Activated CD4-positive, alpha-beta memory T cell treated with anti-CD3 and anti-CD28 coated beads for 36 hours (primary cell): Measurements from ENCODE around the gene CBR4. TPM values are rescaled to one million over a fixed set of nuclear protein-coding genes. Genes with fewer than 3 reads are reported as not detected.

Source experiments
- CTCF ChIA-PET: fragments of 350-600 bp; sonication (Branson Sonifier 250); formaldehyde crosslinking; loops from one replicate; lab custom pipeline; 2021; ENCODE audit warnings: antibody characterized with exemption, inconsistent platforms; lab: Charles Lee
- POLR2A ChIA-PET: fragments of 350-600 bp; sonication (Branson Sonifier 250); formaldehyde crosslinking; loops from one replicate; lab custom pipeline; 2021; ENCODE audit warnings: antibody characterized with exemption; lab: Charles Lee
- DNase-seq: peaks from one replicate; pipeline ENCODE4 v3.0.0-alpha.2; 2020
- H3K27ac Mint-ChIP-seq: one replicate; pipeline ENCODE4 v1.8.0; 2021; ENCODE audit warnings: mixed read lengths
- H3K27me3 Mint-ChIP-seq: one replicate; pipeline ENCODE4 v1.8.0; 2021; ENCODE audit warnings: mixed read lengths
- H3K36me3 Mint-ChIP-seq: one replicate; pipeline ENCODE4 v1.8.0; 2021; ENCODE audit warnings: mixed read lengths
- H3K4me1 Mint-ChIP-seq: one replicate; pipeline ENCODE4 v1.8.0; 2021; ENCODE audit warnings: low read depth, mixed read lengths
- H3K4me3 Mint-ChIP-seq: one replicate; pipeline ENCODE4 v1.8.0; 2021; ENCODE audit warnings: mild to moderate bottlenecking, mixed read lengths
- H3K9me3 Mint-ChIP-seq: one replicate; pipeline ENCODE4 v1.8.0; 2021; ENCODE audit warnings: mixed read lengths
- intact Hi-C: fragments of 100-400 bp; cut with micrococcal nuclease; formaldehyde crosslinking; loops from one replicate; pipeline ENCODE4 v1.15.1; 2023
- total RNA-seq, 2 experiments: library from RNA; stranded (reverse); gene quantifications; one replicate each; pipeline ENCODE4 v1.2.3, GENCODE V29; 2021

CBR4 gene
- total RNA-seq, 2 experiments from 2014 or later = 18.0 to 19.7 TPM

DNA sequence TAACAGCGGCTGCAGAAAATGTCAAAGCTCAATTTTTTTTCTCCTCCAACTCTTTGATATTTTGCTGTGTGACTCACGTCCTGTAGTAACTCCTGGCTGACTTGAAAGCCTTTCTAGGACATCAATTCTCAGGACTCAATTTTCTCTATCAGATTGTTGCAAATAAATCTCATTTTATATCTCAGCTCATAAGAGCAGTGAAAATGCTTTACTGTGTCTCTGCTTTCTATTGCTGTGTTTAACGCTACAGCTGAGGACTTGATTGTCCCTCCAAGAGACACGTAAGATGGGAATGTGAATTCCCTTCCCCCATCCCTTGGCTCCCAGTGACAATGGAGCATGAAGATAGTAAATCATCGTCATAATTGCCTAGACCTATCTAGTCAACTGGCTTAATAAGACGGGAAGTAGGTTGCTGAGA is 20.5 kb upstream of the CBR4 start:
- Mint-ChIP-seq H3K9me3 (no peaks in the 10 kb centered on the region), H3K27ac (no peak overlapping the region), H3K36me3 (no peaks in the 10 kb centered on the region), H3K27me3 (peaks cover 7% of the 10 kb centered on the region), H3K4me3 (no peak overlapping the region), H3K4me1 (no peaks in the 10 kb centered on the region)
- CTCF ChIA-PET = no interaction called here
- DNase-seq = no peak
- POLR2A ChIA-PET = no interaction called here
- intact Hi-C loops = no loop called here

DNA sequence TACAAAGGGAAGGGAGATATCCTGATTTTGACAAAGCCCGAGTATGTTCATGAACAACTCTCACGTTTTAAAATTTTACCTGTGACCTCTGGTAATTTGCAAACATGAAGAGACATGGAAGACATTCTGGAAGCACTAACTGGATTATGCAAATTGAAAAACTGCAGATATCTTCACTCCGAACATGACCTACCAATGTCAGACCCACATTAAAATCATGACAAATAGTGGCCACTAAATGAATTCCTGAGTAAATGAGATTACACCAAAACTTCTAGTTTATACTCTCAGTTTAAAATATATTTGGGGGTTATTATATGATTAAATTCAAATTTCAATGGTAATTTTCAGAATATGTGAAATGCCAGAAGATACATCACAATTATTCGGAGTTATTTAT is 19.9 kb upstream of the CBR4 start:
- ChIA-PET POLR2A (no interaction called here), CTCF (no interaction called here)
- DNase-seq = no peak
- Mint-ChIP-seq H3K9me3 (no peaks in the 10 kb centered on the region), H3K36me3 (no peaks in the 10 kb centered on the region), H3K27me3 (peaks cover 7% of the 10 kb centered on the region), H3K4me3 (no peak overlapping the region), H3K27ac (no peak overlapping the region), H3K4me1 (no peaks in the 10 kb centered on the region)
- intact Hi-C loops = no loop called here

GRCh38 chr4:169027663-169028062 is 17.6 kb upstream of the CBR4 start:
- Mint-ChIP-seq H3K27ac (no peak overlapping the region), H3K4me3 (no peak overlapping the region), H3K27me3 (peaks cover 7% of the 10 kb centered on the region), H3K4me1 (no peaks in the 10 kb centered on the region), H3K9me3 (no peaks in the 10 kb centered on the region), H3K36me3 (no peaks in the 10 kb centered on the region)
- ChIA-PET POLR2A (no interaction called here), CTCF (no interaction called here)
- no peak for DNase-seq
- intact Hi-C loops = no loop called here

- intact Hi-C loops = no loop called here
- CTCF ChIA-PET = interaction anchor here (1.0 kb wide), 1 partner anchor 461 kb away, joined by 3 read pairs; no protein-coding TSS in a partner anchor
- Mint-ChIP-seq H3K27ac (no peak overlapping the region), H3K4me1 (no peaks in the 10 kb centered on the region), H3K36me3 (no peaks in the 10 kb centered on the region), H3K9me3 (no peaks in the 10 kb centered on the region), H3K27me3 (peaks cover 10% of the 10 kb centered on the region), H3K4me3 (no peak overlapping the region)
- no peak for DNase-seq
- POLR2A ChIA-PET = no interaction called here
These were observed 15.1 kb upstream of the CBR4 start for GRCh38 chr4:169025184-169025583.

DNA sequence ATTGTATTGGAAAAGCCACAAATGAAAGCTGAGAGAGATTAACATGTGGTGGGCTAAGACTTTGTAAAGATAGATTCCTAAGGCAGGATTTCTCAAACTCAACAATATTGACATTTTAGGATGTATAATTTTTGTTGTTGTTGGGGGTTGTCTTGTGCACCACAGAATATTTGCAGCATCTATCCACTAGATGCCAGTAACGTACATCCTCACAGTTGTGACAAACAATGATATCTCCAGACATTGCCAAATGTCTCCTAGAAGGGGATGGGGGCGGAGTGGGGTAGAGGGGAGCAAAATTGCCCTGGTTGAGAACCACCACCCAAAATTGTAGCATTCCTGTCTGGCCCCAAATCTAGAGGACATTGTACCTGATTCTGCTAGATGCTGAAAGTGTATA is 14.7 kb upstream of the CBR4 start:
- CTCF ChIA-PET = interaction anchor here (0.9 kb wide), 1 partner anchor 9 kb away, joined by 3 read pairs; no protein-coding TSS in a partner anchor

GRCh38 chr4:169018406-169018805 is 8.4 kb upstream of the CBR4 start:
- intact Hi-C loops = loop anchor here (10.0 kb wide), 2 partner anchors 396 to 546 kb away; no protein-coding TSS in a partner anchor
- CTCF ChIA-PET = no interaction called here
- Mint-ChIP-seq H3K4me3 (no peak overlapping the region), H3K27ac (no peak overlapping the region), H3K36me3 (no peaks in the 10 kb centered on the region), H3K27me3 (peaks cover 5% of the 10 kb centered on the region), H3K4me1 (no peaks in the 10 kb centered on the region), H3K9me3 (no peaks in the 10 kb centered on the region)
- POLR2A ChIA-PET = interaction anchor here (0.6 kb wide), 1 partner anchor 8 kb away, joined by 3 read pairs; the partner anchor contains the start of gene CBR4
- DNase-seq = no peak

More for the DNA sequence above, 14.7 kb upstream of the CBR4 start:
- intact Hi-C loops = no loop called here
- Mint-ChIP-seq H3K27ac (no peak overlapping the region), H3K27me3 (peaks cover 12% of the 10 kb centered on the region), H3K36me3 (no peaks in the 10 kb centered on the region), H3K4me1 (no peaks in the 10 kb centered on the region), H3K9me3 (no peaks in the 10 kb centered on the region), H3K4me3 (no peak overlapping the region)
- POLR2A ChIA-PET = no interaction called here
- no peak for DNase-seq

DNA sequence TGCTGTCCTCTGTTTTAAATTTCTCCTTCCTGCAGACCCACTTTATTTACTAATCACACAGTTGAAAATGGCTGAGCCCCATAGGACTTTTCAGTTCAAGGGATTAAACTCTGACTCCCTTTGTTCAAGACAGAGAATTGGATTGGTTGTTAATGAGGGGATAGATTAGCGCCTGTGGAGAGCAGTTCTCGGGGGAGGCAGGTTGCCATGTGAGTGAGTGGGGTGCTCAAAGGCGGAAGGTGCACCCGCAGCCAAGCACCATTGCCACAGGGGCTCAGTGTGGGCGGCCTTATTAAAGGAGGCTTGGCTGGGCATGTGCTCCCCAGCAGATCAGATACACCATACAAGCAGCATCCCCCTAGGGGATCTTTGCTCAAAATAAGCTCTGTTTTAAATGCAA is 7.9 kb upstream of the CBR4 start:
- ChIA-PET CTCF (no interaction called here), POLR2A (interaction anchor here (0.6 kb wide), 1 partner anchor 8 kb away, joined by 3 read pairs; the partner anchor contains the start of gene CBR4)
- H3K4me3 Mint-ChIP-seq = no peak overlapping the region
- peaks cover 5% of the 10 kb centered on the region for H3K27me3 Mint-ChIP-seq
- H3K36me3 Mint-ChIP-seq = no peaks in the 10 kb centered on the region
- intact Hi-C loops = loop anchor here (10.0 kb wide), 2 partner anchors 397 to 547 kb away; no protein-coding TSS in a partner anchor
- H3K4me1 Mint-ChIP-seq = no peaks in the 10 kb centered on the region
- no peak for DNase-seq
- H3K27ac Mint-ChIP-seq = no peak overlapping the region
- H3K9me3 Mint-ChIP-seq = no peaks in the 10 kb centered on the region

- Mint-ChIP-seq H3K9me3 (no peaks in the 10 kb centered on the region), H3K4me1 (peaks cover 5% of the 10 kb centered on the region), H3K27ac (no peak overlapping the region), H3K27me3 (peaks cover 2% of the 10 kb centered on the region), H3K36me3 (no peaks in the 10 kb centered on the region), H3K4me3 (no peak overlapping the region)
- intact Hi-C loops = loop anchor here (10.0 kb wide), 2 partner anchors 400 to 550 kb away; no protein-coding TSS in a partner anchor
- ChIA-PET POLR2A (no interaction called here), CTCF (no interaction called here)
- no peak for DNase-seq
These were observed 5.2 kb upstream of the CBR4 start for GRCh38 chr4:169015186-169015623.

DNA sequence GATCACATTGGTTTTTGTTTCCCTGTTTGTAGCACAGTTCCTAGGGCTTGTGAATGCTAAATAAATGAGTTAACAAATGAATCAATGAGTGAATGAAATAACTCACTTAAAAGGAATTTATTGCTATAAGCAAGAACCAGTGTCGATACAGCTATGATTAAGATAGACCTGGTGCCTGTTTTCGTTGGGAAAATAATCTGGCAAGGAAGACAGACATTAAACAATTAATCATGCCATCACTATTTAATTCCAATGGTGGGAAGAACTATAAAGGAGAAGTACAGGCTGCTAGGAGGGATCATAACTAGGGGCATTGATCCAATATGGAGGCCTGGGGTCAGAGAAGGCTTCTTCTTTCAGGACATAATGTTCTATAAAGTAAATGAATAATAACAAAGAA is 4.5 kb upstream of the CBR4 start:
- CTCF ChIA-PET = no interaction called here
- Mint-ChIP-seq H3K9me3 (no peaks in the 10 kb centered on the region), H3K27me3 (no peaks in the 10 kb centered on the region), H3K4me3 (no peak overlapping the region), H3K4me1 (peaks cover 5% of the 10 kb centered on the region), H3K27ac (no peak overlapping the region), H3K36me3 (no peaks in the 10 kb centered on the region)
- no peak for DNase-seq
- intact Hi-C loops = loop anchor here (5.0 to 10.0 kb wide), 3 partner anchors 258 to 550 kb away; partner anchors contain the start of gene SH3RF1
- POLR2A ChIA-PET = no interaction called here

DNA sequence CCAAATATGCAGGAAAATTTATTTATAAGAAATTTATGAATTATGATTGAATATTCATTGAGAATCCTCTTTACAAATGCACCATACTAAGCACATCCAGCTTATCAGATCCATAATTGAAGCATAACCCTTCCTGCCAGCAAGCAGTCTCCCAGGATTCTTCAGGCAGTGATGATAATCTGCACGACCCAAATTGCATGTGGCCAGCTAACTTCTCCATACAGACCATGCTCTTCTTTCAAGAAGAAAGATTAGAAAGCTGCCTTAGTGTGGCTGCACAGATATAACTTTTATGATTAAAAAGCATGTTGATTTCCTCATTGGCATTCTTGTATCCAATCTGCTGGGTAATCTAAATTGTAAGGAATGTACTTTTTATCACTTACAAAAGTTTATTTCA is 3.3 kb upstream of the CBR4 start:
- H3K27me3 Mint-ChIP-seq = no peaks in the 10 kb centered on the region
- peaks cover 2% of the 10 kb centered on the region for H3K36me3 Mint-ChIP-seq
- no peak overlapping the region for H3K4me3 Mint-ChIP-seq
- CTCF ChIA-PET = no interaction called here
- intact Hi-C loops = loop anchor here (2.0 to 10.0 kb wide), 4 partner anchors 259 to 695 kb away; partner anchors contain the start of genes DDX60 and SH3RF1
- H3K9me3 Mint-ChIP-seq = no peaks in the 10 kb centered on the region
- POLR2A ChIA-PET = no interaction called here
- H3K27ac Mint-ChIP-seq = no peak overlapping the region
- peaks cover 13% of the 10 kb centered on the region for H3K4me1 Mint-ChIP-seq
- no peak for DNase-seq

GRCh38 chr4:169012049-169012448 is 2.0 kb upstream of the CBR4 start:
- Mint-ChIP-seq H3K4me3 (no peak overlapping the region), H3K9me3 (no peaks in the 10 kb centered on the region), H3K36me3 (peaks cover 2% of the 10 kb centered on the region), H3K4me1 (peaks cover 17% of the 10 kb centered on the region), H3K27me3 (no peaks in the 10 kb centered on the region), H3K27ac (no peak overlapping the region)
- ChIA-PET CTCF (no interaction called here), POLR2A (no interaction called here)
- no peak for DNase-seq
- intact Hi-C loops = loop anchor here (2.0 to 10.0 kb wide), 4 partner anchors 260 to 693 kb away; partner anchors contain the start of genes DDX60 and SH3RF1

DNA sequence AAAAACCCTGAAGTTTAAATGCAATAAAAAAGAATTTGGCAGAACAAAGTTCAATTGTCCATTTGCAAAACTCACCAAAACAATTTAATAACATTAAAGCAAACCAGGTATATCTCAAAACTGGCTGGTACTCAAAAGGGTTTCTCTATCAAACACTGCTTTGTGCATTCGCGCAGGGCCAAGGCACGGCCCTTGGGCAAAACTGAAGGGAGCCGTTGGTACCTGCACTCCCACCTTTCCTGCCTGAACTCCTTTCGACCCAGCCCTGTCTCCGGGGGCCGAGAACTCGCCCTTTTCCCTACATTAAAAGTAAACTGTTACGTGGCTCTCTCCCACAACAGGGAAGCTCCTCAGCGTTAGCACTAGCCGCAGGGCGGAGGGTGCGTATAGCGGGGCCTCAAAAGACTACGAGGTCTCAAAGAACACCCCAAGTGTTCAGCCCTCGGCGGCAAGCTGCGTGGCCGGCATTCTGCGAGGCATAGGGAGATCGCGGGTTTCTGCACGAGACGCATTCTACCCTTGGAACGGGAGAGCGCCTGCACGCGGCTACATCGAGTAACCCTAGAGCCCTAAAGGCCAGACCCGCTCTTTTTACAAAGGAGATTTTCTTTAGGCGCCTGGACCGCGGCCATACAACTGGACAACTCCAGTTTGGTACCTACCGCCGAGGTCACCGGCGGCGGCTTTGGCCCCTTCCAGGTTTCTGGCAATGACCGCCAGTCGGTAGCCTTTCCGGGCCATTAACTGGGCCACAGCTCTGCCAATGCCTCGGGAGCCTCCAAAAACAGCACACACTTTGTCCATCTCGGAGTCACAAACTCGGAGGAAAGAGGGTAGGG is 550 bp downstream of the CBR4 start:
- CTCF ChIA-PET = interaction anchor here (0.7 to 2.2 kb wide), 6 partner anchors 8 to 1039 kb away, joined by 3 to 16 read pairs (median 4); no protein-coding TSS in a partner anchor
- Mint-ChIP-seq H3K9me3 (no peaks in the 10 kb centered on the region), H3K4me3 (peak overlapping the region; percentile 92), H3K36me3 (peaks cover 13% of the 10 kb centered on the region), H3K27me3 (no peaks in the 10 kb centered on the region), H3K27ac (peak overlapping the region; percentile 86), H3K4me1 (peaks cover 20% of the 10 kb centered on the region)
- intact Hi-C loops = loop anchor here (1.0 to 10.0 kb wide), 8 partner anchors 87 to 1017 kb away; partner anchors contain the start of genes HPF1, MFAP3L, NEK1 and SH3RF1
- POLR2A ChIA-PET = interaction anchor here (0.7 to 1.6 kb wide), 3 partner anchors 8 to 692 kb away, joined by 3 to 5 read pairs (median 4); no protein-coding TSS in a partner anchor
- peak; percentile 68 for DNase-seq
